Measurements from ENCODE around the gene TRAF2. TPM values are rescaled to one million over a fixed set of nuclear protein-coding genes. Genes with fewer than 3 reads are reported as not detected.

The TRAF2 gene
- total RNA-seq, 1 donor from 2014 or later: 7.4 TPM

DNA sequence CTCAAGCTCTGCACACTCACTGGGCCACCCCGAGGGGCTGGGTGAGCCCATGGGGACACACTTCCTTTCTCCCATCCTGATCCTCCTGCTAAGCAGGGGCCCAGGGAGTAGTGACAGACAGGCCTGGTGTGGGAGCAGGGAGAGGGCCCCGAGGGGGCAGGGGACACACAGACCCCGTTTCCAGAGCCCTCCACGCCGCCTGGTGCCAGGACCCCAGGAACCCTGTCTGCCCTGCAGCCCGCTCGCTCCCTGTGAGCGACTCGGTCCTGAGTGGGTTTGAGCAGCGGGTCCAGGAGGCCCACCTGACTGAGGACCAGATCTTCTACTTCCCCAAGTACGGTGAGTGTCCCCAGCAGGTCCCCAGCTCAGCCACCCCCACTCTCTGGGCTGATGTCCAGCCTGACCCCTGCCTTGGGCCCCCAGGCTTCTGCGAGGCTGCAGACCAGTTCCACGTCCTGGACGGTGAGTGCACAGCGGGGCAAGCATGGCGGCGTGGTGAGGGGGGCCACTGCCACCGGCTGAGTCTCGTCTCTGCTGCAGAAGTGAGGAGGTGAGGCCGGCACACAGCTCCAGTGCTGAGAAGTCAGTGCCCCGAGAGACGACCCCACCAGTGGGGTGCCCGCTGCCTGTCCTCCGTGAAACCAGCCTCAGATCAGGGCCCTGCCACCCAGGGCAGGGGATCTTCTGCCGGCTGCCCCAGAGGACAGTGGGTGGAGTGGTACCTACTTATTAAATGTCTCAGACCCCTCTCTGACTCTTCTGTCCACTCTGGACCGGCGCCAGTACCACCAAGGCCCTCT is 60.1 kb downstream of the TRAF2 start:
- DNase-seq (ENCODE audit: low spot score): no peak
- ATAC-seq: no peak

- DNase-seq (ENCODE audit: low spot score): peak; percentile 80
- peak; percentile 3 for ATAC-seq
Measured at GRCh38 chr9:136947028-136947891, 60.9 kb downstream of the TRAF2 start.

DNA sequence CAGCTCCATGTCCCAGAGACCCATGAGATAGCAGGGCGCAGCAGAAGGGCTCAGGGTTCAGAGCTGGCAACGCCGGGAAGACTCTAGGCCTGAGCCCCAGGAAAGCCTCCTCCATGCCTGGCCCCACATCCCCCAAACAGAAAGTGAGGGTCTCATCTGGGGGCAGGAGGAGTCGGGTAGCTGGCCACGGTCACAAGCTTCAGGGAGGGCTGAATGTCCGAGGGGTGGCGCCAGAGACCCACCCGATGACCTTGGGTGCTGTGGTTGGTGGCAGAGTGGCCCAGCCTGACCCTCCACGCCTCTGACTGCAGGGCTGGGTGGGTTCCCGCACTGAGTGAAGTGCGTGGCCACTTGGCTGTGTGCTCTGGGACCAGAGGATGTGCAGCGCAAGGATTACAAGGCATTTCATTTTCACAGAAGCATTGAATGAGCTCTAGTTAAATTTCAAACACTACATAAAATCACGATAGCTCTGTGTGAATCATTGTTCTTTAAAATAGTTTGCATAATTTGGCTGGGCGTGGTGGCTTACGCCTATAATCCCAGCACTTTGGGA is 61.7 kb downstream of the TRAF2 start:
- DNase-seq (ENCODE audit: low spot score): peak; percentile 73
- no peak for ATAC-seq

- ATAC-seq: peak; percentile 2
- DNase-seq (ENCODE audit: low spot score): no peak
Measured at GRCh38 chr9:136949239-136949816, 63.0 kb downstream of the TRAF2 start.

GRCh38 chr9:136949817-136950655 is 63.7 kb downstream of the TRAF2 start:
- ATAC-seq: peak; percentile 67
- peak; percentile 100 for DNase-seq (ENCODE audit: low spot score)

GRCh38 chr9:136950656-136951276 is 64.5 kb downstream of the TRAF2 start:
- peak; percentile 72 for DNase-seq (ENCODE audit: low spot score)
- ATAC-seq: peak; percentile 22

GRCh38 chr9:136951541-136952320 is 65.4 kb downstream of the TRAF2 start, which contains the start of gene LCN12:
Gene LCN12, plus strand, starts transcription at chr9:136952273. Its CDS starts 55 bp downstream, at chr9:136952328.
- ATAC-seq: no peak
- DNase-seq (ENCODE audit: low spot score): no peak

- no peak for DNase-seq (ENCODE audit: low spot score)
- no peak for ATAC-seq
Measured at GRCh38 chr9:136952321-136952850, 66.1 kb downstream of the TRAF2 start.

DNA sequence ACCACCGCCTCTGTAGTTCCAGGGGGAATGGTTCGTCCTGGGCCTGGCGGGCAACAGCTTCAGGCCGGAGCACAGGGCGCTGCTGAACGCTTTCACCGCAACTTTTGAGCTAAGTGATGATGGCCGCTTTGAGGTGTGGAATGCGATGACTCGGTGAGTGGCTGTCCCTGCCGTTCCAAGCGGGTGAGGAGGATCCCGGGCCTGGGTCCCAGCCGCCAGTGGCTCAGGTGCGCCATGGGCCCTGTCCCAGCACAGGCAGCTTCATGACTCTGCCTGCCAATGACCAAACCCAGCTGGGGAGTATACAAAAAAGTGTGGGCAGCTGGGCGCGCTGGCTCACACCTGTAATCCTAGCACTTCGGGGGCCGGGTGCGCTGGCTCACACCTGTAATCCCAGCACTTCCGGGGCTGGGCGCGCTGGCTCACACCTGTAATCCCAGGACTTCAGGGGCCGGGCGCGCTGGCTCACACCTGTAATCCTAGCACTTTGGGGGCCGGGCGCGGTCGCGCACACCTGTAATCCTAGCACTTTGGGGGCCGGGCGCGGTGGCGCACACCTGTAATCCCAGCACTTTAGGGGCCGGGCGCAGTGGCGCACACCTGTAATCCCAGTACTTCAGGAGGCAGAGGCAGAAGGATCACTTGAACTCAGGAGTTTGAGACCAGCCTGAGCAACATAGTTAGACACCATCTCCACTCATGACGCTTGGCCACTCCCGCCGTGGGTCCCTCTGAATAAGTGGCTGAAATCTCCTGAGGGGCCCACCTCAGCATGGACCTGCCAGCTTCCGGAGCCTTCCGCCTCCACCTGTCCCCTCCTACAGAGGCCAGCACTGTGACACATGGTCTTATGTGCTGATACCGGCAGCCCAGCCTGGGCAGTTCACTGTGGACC is 66.8 kb downstream of the TRAF2 start:
- no peak for DNase-seq (ENCODE audit: low spot score)

GRCh38 chr9:136953771-136954269 is 67.5 kb downstream of the TRAF2 start:
- no peak for DNase-seq (ENCODE audit: low spot score)
- ATAC-seq: no peak

More for the DNA sequence above, 66.8 kb downstream of the TRAF2 start:
- no peak for ATAC-seq

GRCh38 chr9:136954270-136955083 is 68.2 kb downstream of the TRAF2 start:
- DNase-seq (ENCODE audit: low spot score) (no peak), ATAC-seq (no peak)

GRCh38 chr9:136955202-136955942 is 69.1 kb downstream of the TRAF2 start:
- ATAC-seq: no peak
- no peak for DNase-seq (ENCODE audit: low spot score)

DNA sequence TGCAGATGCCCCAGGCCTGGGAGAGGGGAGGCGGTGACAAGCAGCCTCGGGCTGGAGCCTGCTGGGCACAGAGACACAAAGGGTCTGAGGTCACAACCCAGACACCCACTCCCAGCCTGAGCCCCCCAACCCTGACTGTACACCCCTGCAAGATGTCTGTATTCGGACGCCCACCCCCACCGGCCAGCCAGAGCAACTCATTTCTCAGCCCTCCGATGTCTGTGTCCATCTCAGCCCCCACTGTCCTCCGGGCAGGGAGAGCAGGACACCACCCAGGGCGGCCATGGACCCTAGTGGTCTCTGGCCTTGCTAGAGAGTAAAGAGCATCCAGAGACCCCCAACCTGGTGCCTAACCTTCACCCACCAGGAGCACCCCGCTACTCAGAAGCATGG is 69.6 kb downstream of the TRAF2 start:
- ATAC-seq: no peak
- DNase-seq (ENCODE audit: low spot score): no peak

DNA sequence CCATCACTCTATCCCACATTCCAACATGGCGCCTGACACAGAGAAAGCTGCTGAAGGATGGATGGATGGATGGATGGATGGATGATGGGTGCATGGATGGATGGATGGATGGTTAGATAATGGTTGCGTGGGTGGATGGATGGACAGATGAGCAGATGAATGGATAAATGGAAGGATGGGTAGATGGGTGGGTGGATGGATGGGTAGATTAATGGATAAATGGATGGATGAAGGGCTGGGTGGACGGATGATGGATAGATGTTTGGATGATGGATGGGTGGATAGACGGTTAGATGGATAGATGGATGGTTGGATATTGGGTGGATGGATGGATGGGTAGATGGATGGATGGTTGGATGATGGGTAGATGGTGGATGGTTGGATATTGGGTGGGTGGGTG is 70.3 kb downstream of the TRAF2 start:
- ATAC-seq (no peak), DNase-seq (ENCODE audit: low spot score) (no peak)

GRCh38 chr9:136957461-136957860 is 71.1 kb downstream of the TRAF2 start:
- DNase-seq (ENCODE audit: low spot score) (no peak), ATAC-seq (no peak)

DNA sequence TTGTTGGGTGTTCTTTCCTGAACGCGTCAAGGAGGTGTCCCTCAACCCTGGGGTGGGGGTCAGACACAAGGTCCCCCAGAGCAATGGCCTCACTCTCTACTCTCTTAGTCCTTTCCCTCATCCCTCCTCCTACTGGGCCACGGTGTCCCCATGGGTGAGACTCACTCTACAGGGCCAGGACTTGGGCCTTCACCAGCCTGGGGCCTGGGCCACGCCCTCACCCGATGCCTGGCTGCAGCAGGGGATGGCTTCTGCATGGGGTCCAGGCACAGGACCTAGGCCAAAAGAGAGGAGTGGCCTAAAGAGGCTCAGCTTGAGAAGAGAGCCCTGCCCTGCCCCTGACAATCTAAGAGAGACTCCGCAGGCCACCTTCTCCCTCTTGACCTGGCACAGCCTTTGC is 71.6 kb downstream of the TRAF2 start:
- ATAC-seq: no peak
- no peak for DNase-seq (ENCODE audit: low spot score)

Data from left lobe of liver (tissue), 2 donors.